Activated naive CD4-positive, alpha-beta T cell treated with anti-CD3 and anti-CD28 coated beads for 36 hours (primary cell): ENCODE data around the gene ADAM12. TPM values are rescaled to one million over a fixed set of nuclear protein-coding genes. Genes with fewer than 3 reads are reported as not detected.
"Not testable (repeated sequence)": the region's sequence is repeated elsewhere in the genome, so short reads cannot be mapped to it uniquely, and the experiment has no call there.

Source experiments
- CTCF ChIA-PET: fragments of 350-600 bp; sonication (Branson Sonifier 250); formaldehyde crosslinking; loops from one replicate; lab custom pipeline; 2021; ENCODE audit warnings: antibody characterized with exemption; lab: Charles Lee
- DNase-seq: peaks from one replicate; pipeline ENCODE4 v3.0.0-alpha.2; 2020
- H3K27ac Mint-ChIP-seq: one replicate; pipeline ENCODE4 v1.8.0; 2021; ENCODE audit warnings: mild to moderate bottlenecking, mixed read lengths
- H3K27me3 Mint-ChIP-seq: one replicate; pipeline ENCODE4 v1.8.0; 2021; ENCODE audit warnings: low read depth, mixed read lengths
- H3K36me3 Mint-ChIP-seq: one replicate; pipeline ENCODE4 v1.8.0; 2021; ENCODE audit warnings: low read depth, mixed read lengths
- H3K4me1 Mint-ChIP-seq: one replicate; pipeline ENCODE4 v1.8.0; 2021; ENCODE audit warnings: low read depth, mixed read lengths
- H3K4me3 Mint-ChIP-seq: one replicate; pipeline ENCODE4 v1.8.0; 2021; ENCODE audit warnings: mild to moderate bottlenecking, moderate library complexity, mixed read lengths
- H3K9me3 Mint-ChIP-seq: one replicate; pipeline ENCODE4 v1.8.0; 2021; ENCODE audit warnings: mixed read lengths
- intact Hi-C: fragments of 100-400 bp; cut with micrococcal nuclease; formaldehyde crosslinking; loops from one replicate; pipeline ENCODE4 v1.15.1; 2023
- total RNA-seq, 2 experiments: library from RNA; stranded (reverse); gene quantifications; one replicate each; pipeline ENCODE4 v1.2.3, GENCODE V29; 2021

Gene ADAM12
- total RNA-seq, 2 experiments from 2014 or later: not detected

GRCh38 chr10:126256864-126257263, 131.4 kb downstream of the ADAM12 start:
- Mint-ChIP-seq H3K36me3 (no peaks in the 10 kb centered on the region), H3K9me3 (peaks cover 7% of the 10 kb centered on the region), H3K27ac (no peak overlapping the region), H3K27me3 (peaks cover 4% of the 10 kb centered on the region), H3K4me1 (no peaks in the 10 kb centered on the region), H3K4me3 (no peak overlapping the region)
- DNase-seq: no peak
- CTCF ChIA-PET: no interaction called here
- intact Hi-C loops: no loop called here

GRCh38 chr10:126255313-126255712, 133.0 kb downstream of the ADAM12 start:
- Mint-ChIP-seq H3K36me3 (no peaks in the 10 kb centered on the region), H3K27ac (no peak overlapping the region), H3K9me3 (peaks cover 14% of the 10 kb centered on the region), H3K27me3 (peaks cover 4% of the 10 kb centered on the region), H3K4me3 (no peak overlapping the region), H3K4me1 (no peaks in the 10 kb centered on the region)
- DNase-seq: no peak
- intact Hi-C loops: no loop called here
- CTCF ChIA-PET: interaction anchor here (0.7 kb wide), 1 partner anchor 172 kb away, joined by 5 read pairs; no protein-coding TSS in a partner anchor

- H3K4me1 Mint-ChIP-seq: no peaks in the 10 kb centered on the region
- DNase-seq: no peak
- H3K36me3 Mint-ChIP-seq: no peaks in the 10 kb centered on the region
- H3K27ac Mint-ChIP-seq: no peak overlapping the region
- H3K27me3 Mint-ChIP-seq: peaks cover 4% of the 10 kb centered on the region
- intact Hi-C loops: no loop called here
- H3K9me3 Mint-ChIP-seq: peaks cover 14% of the 10 kb centered on the region
- H3K4me3 Mint-ChIP-seq: no peak overlapping the region
- CTCF ChIA-PET: no interaction called here
These were observed 134.7 kb downstream of the ADAM12 start for GRCh38 chr10:126253611-126253998.

GRCh38 chr10:126252884-126253610, 135.2 kb downstream of the ADAM12 start:
- Mint-ChIP-seq H3K4me1 (no peaks in the 10 kb centered on the region), H3K4me3 (no peak overlapping the region), H3K36me3 (no peaks in the 10 kb centered on the region), H3K27ac (no peak overlapping the region), H3K9me3 (peaks cover 14% of the 10 kb centered on the region), H3K27me3 (peaks cover 4% of the 10 kb centered on the region)
- DNase-seq: no peak
- intact Hi-C loops: no loop called here
- CTCF ChIA-PET: no interaction called here

- Mint-ChIP-seq H3K36me3 (no peaks in the 10 kb centered on the region), H3K27me3 (peaks cover 4% of the 10 kb centered on the region), H3K9me3 (peaks cover 14% of the 10 kb centered on the region), H3K27ac (no peak overlapping the region), H3K4me1 (no peaks in the 10 kb centered on the region), H3K4me3 (no peak overlapping the region)
- intact Hi-C loops: no loop called here
- DNase-seq: no peak
- CTCF ChIA-PET: no interaction called here
These were observed 136.4 kb downstream of the ADAM12 start for GRCh38 chr10:126251778-126252407.

GRCh38 chr10:126250527-126251310, 137.6 kb downstream of the ADAM12 start:
- Mint-ChIP-seq H3K4me3 (no peak overlapping the region), H3K36me3 (no peaks in the 10 kb centered on the region), H3K9me3 (peaks cover 14% of the 10 kb centered on the region), H3K4me1 (no peaks in the 10 kb centered on the region), H3K27ac (no peak overlapping the region), H3K27me3 (peaks cover 4% of the 10 kb centered on the region)
- CTCF ChIA-PET: no interaction called here
- intact Hi-C loops: no loop called here
- DNase-seq: no peak

GRCh38 chr10:126250045-126250444, 138.2 kb downstream of the ADAM12 start:
- no peak for DNase-seq
- Mint-ChIP-seq H3K27me3 (peaks cover 4% of the 10 kb centered on the region), H3K4me3 (no peak overlapping the region), H3K9me3 (peaks cover 14% of the 10 kb centered on the region), H3K36me3 (no peaks in the 10 kb centered on the region), H3K4me1 (no peaks in the 10 kb centered on the region), H3K27ac (no peak overlapping the region)
- intact Hi-C loops: no loop called here
- CTCF ChIA-PET: no interaction called here

- CTCF ChIA-PET: no interaction called here
These were observed 140.8 kb downstream of the ADAM12 start for GRCh38 chr10:126247446-126247975.

GRCh38 chr10:126246396-126246795, 141.9 kb downstream of the ADAM12 start:
- H3K4me1 Mint-ChIP-seq, CTCF ChIA-PET, H3K9me3 Mint-ChIP-seq, H3K27me3 Mint-ChIP-seq, H3K36me3 Mint-ChIP-seq, H3K27ac Mint-ChIP-seq, intact Hi-C loops, DNase-seq, H3K4me3 Mint-ChIP-seq: not testable (repeated sequence)

More at GRCh38 chr10:126247446-126247975, 140.8 kb downstream of the ADAM12 start:
- no peak for DNase-seq
- H3K27me3 Mint-ChIP-seq: no peaks in the 10 kb centered on the region
- H3K27ac Mint-ChIP-seq: no peak overlapping the region
- H3K36me3 Mint-ChIP-seq: no peaks in the 10 kb centered on the region
- no peak overlapping the region for H3K4me3 Mint-ChIP-seq
- no peaks in the 10 kb centered on the region for H3K4me1 Mint-ChIP-seq
- peaks cover 10% of the 10 kb centered on the region for H3K9me3 Mint-ChIP-seq
- intact Hi-C loops: no loop called here

GRCh38 chr10:126245501-126245900, 142.8 kb downstream of the ADAM12 start:
- DNase-seq: no peak
- Mint-ChIP-seq H3K36me3 (no peaks in the 10 kb centered on the region), H3K27ac (no peak overlapping the region), H3K4me3 (no peak overlapping the region), H3K4me1 (no peaks in the 10 kb centered on the region), H3K9me3 (no peaks in the 10 kb centered on the region), H3K27me3 (no peaks in the 10 kb centered on the region)
- intact Hi-C loops: no loop called here
- CTCF ChIA-PET: no interaction called here

- intact Hi-C loops: no loop called here
- Mint-ChIP-seq H3K27me3 (peaks cover 3% of the 10 kb centered on the region), H3K27ac (no peak overlapping the region), H3K4me3 (no peak overlapping the region), H3K9me3 (no peaks in the 10 kb centered on the region), H3K36me3 (no peaks in the 10 kb centered on the region), H3K4me1 (no peaks in the 10 kb centered on the region)
- CTCF ChIA-PET: no interaction called here
- DNase-seq: no peak
These were observed 144.3 kb downstream of the ADAM12 start for GRCh38 chr10:126243971-126244370.

- H3K4me3 Mint-ChIP-seq: no peak overlapping the region
- CTCF ChIA-PET: interaction anchor here (0.6 kb wide), 1 partner anchor 134 kb away, joined by 3 read pairs; no protein-coding TSS in a partner anchor
- H3K36me3 Mint-ChIP-seq: no peaks in the 10 kb centered on the region
- peaks cover 3% of the 10 kb centered on the region for H3K27me3 Mint-ChIP-seq
- DNase-seq: no peak
- H3K9me3 Mint-ChIP-seq: no peaks in the 10 kb centered on the region
- no peaks in the 10 kb centered on the region for H3K4me1 Mint-ChIP-seq
- H3K27ac Mint-ChIP-seq: no peak overlapping the region
- intact Hi-C loops: no loop called here
These were observed 145.0 kb downstream of the ADAM12 start for GRCh38 chr10:126243306-126243705.
